Spinal cord (tissue), 10 donors: ENCODE data around the gene CLN6. TPM values are rescaled to one million over a fixed set of nuclear protein-coding genes. Genes with fewer than 3 reads are reported as not detected.

ENCODE experiments used
- DNase-seq, 6 donors: peaks; one replicate each; pipeline versions ENCODE4 v3.0.0 to v3.0.0-alpha.2; 2013 to 2015; ENCODE audit warnings: low spot score in 6 of 6, low read depth in 4 of 6
- H3K27ac ChIP-seq: one replicate; pipeline ENCODE4 v1.5.1; 2013; ENCODE audit warnings: low read depth, low read length, control low read depth
- H3K27me3 ChIP-seq: one replicate; pipeline ENCODE4 v1.6.1; 2013; ENCODE audit warnings: low read length; ENCODE audit not compliant: control insufficient read depth, insufficient read depth
- H3K36me3 ChIP-seq: one replicate; pipeline ENCODE4 v1.6.1; 2013; ENCODE audit warnings: low read length; ENCODE audit not compliant: control insufficient read depth, insufficient read depth
- H3K4me1 ChIP-seq: one replicate; pipeline ENCODE4 v1.6.1; 2013; ENCODE audit warnings: low read length; ENCODE audit not compliant: control insufficient read depth, insufficient read depth
- H3K4me3 ChIP-seq: one replicate; pipeline ENCODE4 v1.5.1; 2013; ENCODE audit warnings: low read depth, low read length, control low read depth
- H3K9me3 ChIP-seq: one replicate; pipeline ENCODE4 v1.6.1; 2013; ENCODE audit warnings: low read length; ENCODE audit not compliant: control insufficient read depth, insufficient read depth
- WGBS: methylation state at CpG from one replicate; pipeline ENCODE4 v1.1.5; 2013; ENCODE audit warnings: missing lambda C conversion rate; ENCODE audit not compliant: insufficient coverage; 5-methylcytosine and 5-hydroxymethylcytosine counted together
- polyA plus RNA-seq, 2 donors: library from polyadenylated mRNA; unstranded; fragments of 120-200 nt; gene quantifications; one replicate each; pipeline ENCODE4 v1.2.1, GENCODE V29; 2013; ENCODE audit not compliant: insufficient read length in 2 of 2
- total RNA-seq, 2 donors: library from RNA; depleted of rRNA in 1 of 2; stranded (reverse); fragments of 120-200 nt in 1 of 2; fragments of >200 nt in 1 of 2; gene quantifications; one replicate each; pipeline versions ENCODE4 v1.2.3 to v1.2.4, GENCODE V29; 2013 to 2014
- donor health status: healthy.

Gene CLN6
- total and polyA plus RNA-seq, 4 donors: 7.7 to 25.3 (median 13.7) TPM

GRCh38 chr15:68157074-68157473, 72.5 kb downstream of the CLN6 start:
- no peak overlapping the region for H3K4me3 ChIP-seq
- H3K9me3 ChIP-seq: no peaks in the 10 kb centered on the region
- no peak for DNase-seq
- peaks cover 2% of the 10 kb centered on the region for H3K36me3 ChIP-seq
- no peaks in the 10 kb centered on the region for H3K4me1 ChIP-seq
- H3K27ac ChIP-seq: no peak overlapping the region
- no peaks in the 10 kb centered on the region for H3K27me3 ChIP-seq
- no CpG with 5 or more reads among the region's 1 CpG for WGBS

Other genes with a start within 250 kb of the CLN6 start
- 10 to 100 TPM; 38.4 to 48.5 TPM for gene PIAS1, start 175.4 kb downstream of the CLN6 start, total RNA-seq
- gene PIAS1, start 175.4 kb downstream of the CLN6 start, polyA plus RNA-seq: 10 to 100 TPM; 34.4 to 37.0 TPM
- 10 to 100 TPM in 1 of 2 donors, 1 to 10 TPM in 1; 5.1 to 21.3 TPM for gene CALML4, start 24.4 kb downstream of the CLN6 start, total RNA-seq
- gene CALML4, start 24.4 kb downstream of the CLN6 start, polyA plus RNA-seq: 1 to 10 TPM; 4.4 to 8.8 TPM
- gene FEM1B, start 48.0 kb upstream of the CLN6 start, total RNA-seq: 100 to 1,000 TPM in 1 of 2 donors, 10 to 100 TPM in 1; 86.7 to 128 TPM
- 10 to 100 TPM; 39.9 to 65.9 TPM for gene FEM1B, start 48.0 kb upstream of the CLN6 start, polyA plus RNA-seq
- 10 to 100 TPM in 1 of 2 donors, 1 to 10 TPM in 1; 9.0 to 18.7 TPM for gene ITGA11, start 202.4 kb upstream of the CLN6 start, total RNA-seq
- 1 to 10 TPM; 4.8 to 5.7 TPM for gene ITGA11, start 202.4 kb upstream of the CLN6 start, polyA plus RNA-seq